GM12873 (cell line): ENCODE results near the gene TUSC2.
A peak's percentile ranks its signal among the peaks of the same experiment; 100 is the strongest.

Experiments used
- CTCF ChIP-seq: IDR thresholded peaks from 2 replicates; pipeline ENCODE4 v1.5.1; 2012; ENCODE audit warnings: low read depth, mild to moderate bottlenecking, moderate library complexity, low read length, control low read depth; ENCODE audit not compliant: insufficient read depth; ENCODE audit errors: missing control alignments

TUSC2 gene

GRCh38 chr3:50327943-50328691 is at the start of gene TUSC2:
TUSC2 (minus strand) TSS chr3:50328223; CDS start chr3:50328099, 124 bp downstream.
- TF ChIP-seq CTCF = no peak

- TF ChIP-seq CTCF = peak; percentile 33
Observed at GRCh38 chr3:50375258-50375931, 47.4 kb upstream of the TUSC2 start.

GRCh38 chr3:50374363-50375257 is 46.6 kb upstream of the TUSC2 start:
- no peak for TF ChIP-seq CTCF

- TF ChIP-seq CTCF = no peak
Observed at GRCh38 chr3:50373146-50374051, 45.4 kb upstream of the TUSC2 start.

- no peak for TF ChIP-seq CTCF
Observed at GRCh38 chr3:50372349-50372748, 44.3 kb upstream of the TUSC2 start.

- no peak for TF ChIP-seq CTCF
Observed at GRCh38 chr3:50371133-50371685, 43.2 kb upstream of the TUSC2 start.
